GM10266 (cell line): Measurements from ENCODE around the gene RTN3.

Experiments used
- DNase-seq: peaks from one replicate; pipeline ENCODE4 v3.0.0; 2012; ENCODE audit errors: extremely low spot score
- CTCF ChIP-seq: IDR thresholded peaks from 2 replicates; pipeline ENCODE4 v1.5.1; 2012; ENCODE audit warnings: mild to moderate bottlenecking, low read depth; ENCODE audit not compliant: control insufficient read depth, insufficient read depth; ENCODE audit errors: missing control alignments

Gene RTN3

GRCh38 chr11:63761931-63762653 is 80.8 kb downstream of the RTN3 start:
- no peak for TF ChIP-seq CTCF
- no peak for DNase-seq

GRCh38 chr11:63762654-63763495 is 81.6 kb downstream of the RTN3 start:
- no peak for TF ChIP-seq CTCF
- DNase-seq, result no peak

DNA sequence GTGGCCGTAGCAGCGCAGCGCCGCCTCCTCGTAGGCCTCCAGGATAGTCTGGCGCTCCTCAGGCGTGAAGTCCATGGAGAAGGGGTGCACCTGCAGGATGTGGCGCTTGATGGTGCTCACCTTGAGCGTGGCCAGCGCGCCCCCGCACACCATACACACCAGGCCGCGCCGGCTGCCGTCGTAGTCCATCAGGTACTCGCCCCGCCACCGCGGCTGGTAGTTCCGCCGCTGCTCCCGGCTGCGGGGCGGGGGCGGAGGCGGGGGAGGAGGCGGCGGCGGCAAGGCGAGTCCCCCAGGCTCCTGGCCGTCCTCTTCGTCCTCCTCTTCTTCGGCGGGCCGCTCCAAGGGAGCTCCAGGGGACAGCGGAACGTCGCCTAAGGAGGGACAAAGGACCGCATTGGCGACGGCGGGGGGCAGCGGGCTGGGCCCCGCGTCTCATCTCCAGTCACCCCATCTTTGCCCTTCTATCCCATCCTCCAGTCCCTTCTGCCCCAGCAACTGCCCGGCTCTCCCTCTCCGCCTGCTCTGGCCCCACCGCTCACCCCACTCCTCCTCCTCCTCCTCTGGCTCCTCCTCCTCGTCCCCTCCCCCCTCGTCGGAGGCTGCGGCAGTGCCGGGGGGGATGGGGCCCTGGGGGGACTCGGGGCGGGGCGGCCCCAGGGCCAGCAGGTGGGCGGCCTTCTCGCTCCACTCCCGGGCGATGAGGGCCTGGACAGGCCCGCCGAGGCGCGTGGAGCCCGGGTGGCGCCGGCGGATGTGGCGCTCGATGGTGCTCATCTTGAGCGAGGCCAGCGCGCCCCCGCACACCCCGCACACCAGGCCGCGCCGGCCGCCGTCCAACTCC is 82.4 kb downstream of the RTN3 start:
- peak; percentile 44 for DNase-seq
- TF ChIP-seq CTCF, result no peak

- DNase-seq, result peak; percentile 30
- TF ChIP-seq CTCF, result no peak
Measured at GRCh38 chr11:63764340-63764678, 83.0 kb downstream of the RTN3 start.

- TF ChIP-seq CTCF, result no peak
- DNase-seq, result peak; percentile 41
Measured at GRCh38 chr11:63764679-63765647, 83.7 kb downstream of the RTN3 start.

- no peak for TF ChIP-seq CTCF
- DNase-seq, result peak; percentile 48
Measured at GRCh38 chr11:63765688-63766241, 84.5 kb downstream of the RTN3 start.
